Sigmoid colon (tissue), 7 donors: ENCODE measurements around the gene SCAMP3. TPM values are rescaled to one million over a fixed set of nuclear protein-coding genes. Genes with fewer than 3 reads are reported as not detected.

Experiments
- DNase-seq: peaks from one replicate; pipeline ENCODE4 v3.0.0-alpha.2; 2019
- H3K27ac ChIP-seq, 4 donors: fragments of 200-600 bp; sonication (generic); one replicate each; pipeline ENCODE4 v1.5.1; 2016 to 2019; ENCODE audit warnings: mild to moderate bottlenecking in 1 of 4
- H3K27me3 ChIP-seq, 3 donors: fragments of 200-600 bp; sonication (generic); one replicate each; pipeline ENCODE4 v1.5.1; 2019; ENCODE audit warnings: mild to moderate bottlenecking in 1 of 3
- H3K36me3 ChIP-seq, 4 donors: fragments of 200-600 bp; sonication (generic); one replicate each; pipeline ENCODE4 v1.5.1; 2016 to 2019
- H3K4me1 ChIP-seq, 4 donors: fragments of 200-600 bp; sonication (generic); one replicate each; pipeline ENCODE4 v1.5.1; 2017 to 2019
- H3K4me3 ChIP-seq, 4 donors: fragments of 200-600 bp; sonication (generic); one replicate each; pipeline ENCODE4 v1.5.1; 2017 to 2019; ENCODE audit warnings: mild to moderate bottlenecking in 2 of 4, moderate library complexity in 1 of 4
- H3K9me3 ChIP-seq, 4 donors: fragments of 200-600 bp in 3 of 4; sonication (generic) in 3 of 4; one replicate each; pipeline versions ENCODE4 v1.5.1 to v1.6.1; 2013 to 2019
- CTCF ChIP-seq, 4 experiments: fragments of 450-650 bp in 3 of 4; fragments of 200-600 bp in 1 of 4; IDR thresholded peaks; one replicate each; pipeline ENCODE4 v1.5.1; 2016 to 2019; ENCODE audit warnings: antibody characterized with exemption in 4 of 4, mild to moderate bottlenecking in 3 of 4, moderate library complexity in 2 of 4
- EP300 ChIP-seq, 4 donors: sonication (generic); formaldehyde crosslinking; IDR thresholded peaks; one replicate each; pipeline ENCODE4 v1.6.1; 2017; ENCODE audit warnings: antibody characterized with exemption in 4 of 4
- POLR2A ChIP-seq, 2 donors: fragments of 450-650 bp; IDR thresholded peaks; one replicate each; pipeline ENCODE4 v1.6.1; 2016; ENCODE audit warnings: antibody characterized with exemption in 2 of 2, mild to moderate bottlenecking in 2 of 2, moderate library complexity in 2 of 2
- POLR2AphosphoS5 ChIP-seq, 4 donors: sonication (generic); formaldehyde crosslinking; IDR thresholded peaks; one replicate each; pipeline ENCODE4 v1.6.1; 2017; ENCODE audit warnings: antibody characterized with exemption in 4 of 4
- WGBS, 2 donors: extraction: QIAGEN DNeasy Blood & Tissue Kit; methylation state at CpG; one replicate each; pipeline ENCODE4 v1.1.7; 2013; 5-methylcytosine and 5-hydroxymethylcytosine counted together
- intact Hi-C: fragments of 100-400 bp; cut with DNase I; formaldehyde crosslinking; loops from one replicate; pipeline ENCODE4 v1.15.1; 2023
- polyA plus RNA-seq, 3 donors: library from polyadenylated mRNA; stranded (reverse); fragments of 200-250 nt; gene quantifications; one replicate each; pipeline ENCODE4 v1.2.3, GENCODE V29; 2013
- total RNA-seq, 4 donors: library from RNA; depleted of rRNA; stranded (reverse); fragments of >200 nt; gene quantifications; one replicate each; pipeline ENCODE4 v1.1.0, GENCODE V29; 2016
- donor health status: healthy with polysubstance abuse.
- donor health status: Bipolar disorder and iron deficiency.
- donor health status: healthy.

The SCAMP3 gene
- total and polyA plus RNA-seq, 7 donors, result 11.6 to 56.4 (median 34.6) TPM

DNA sequence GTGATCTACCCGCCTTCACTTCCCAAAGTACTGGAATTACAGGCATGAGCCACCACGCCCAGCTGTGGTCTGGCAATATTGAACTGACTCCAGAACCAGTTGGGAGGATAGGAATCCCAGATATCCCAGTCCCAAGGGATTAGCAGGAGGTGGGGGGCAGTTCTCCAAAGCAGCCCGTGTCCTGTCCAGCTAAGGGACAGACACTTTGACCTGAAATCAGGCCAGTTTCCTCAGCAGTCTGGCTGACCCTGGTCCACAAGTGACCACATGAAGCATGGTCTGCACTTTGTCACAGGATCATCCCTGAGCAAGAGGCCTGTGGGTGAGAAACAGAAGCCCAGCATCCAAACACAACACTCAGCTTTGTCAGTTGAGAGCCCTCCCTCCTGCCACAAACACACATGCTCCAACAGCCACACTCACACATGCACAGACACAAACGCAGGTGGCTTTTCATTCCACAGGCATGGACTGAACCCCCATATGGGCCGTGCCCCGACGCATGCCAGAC, 43.8 kb upstream of the SCAMP3 start:
- H3K27ac ChIP-seq, result no peak overlapping the region
- no peak overlapping the region for H3K4me3 ChIP-seq
- intact Hi-C loops, result loop anchor here (2.0 kb wide), 1 partner anchor 27 kb away; no protein-coding TSS in a partner anchor

DNA sequence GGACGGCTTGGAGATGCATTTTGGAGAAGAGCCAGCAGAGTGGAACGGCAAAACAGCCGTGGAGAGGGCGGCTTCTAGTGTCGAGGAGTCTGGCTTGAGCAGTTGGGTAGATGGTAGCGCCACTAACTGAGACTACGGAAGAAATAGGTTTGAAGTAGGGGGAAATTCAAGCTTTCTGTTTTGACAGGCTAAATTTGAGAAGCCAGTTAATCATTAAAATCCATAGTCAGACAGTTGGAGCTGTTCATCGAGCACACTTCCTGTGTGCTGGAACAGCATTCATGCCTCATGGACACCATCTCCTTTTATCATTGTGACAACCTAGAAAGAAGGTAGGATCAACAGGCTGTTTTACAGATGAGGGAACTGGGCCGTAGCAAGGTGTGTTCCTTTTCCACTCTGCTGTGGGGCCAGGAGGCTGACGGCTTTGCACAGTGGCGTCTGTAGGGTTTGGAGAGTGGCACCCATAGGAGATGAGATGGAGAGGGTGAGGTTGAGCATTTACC, 42.5 kb upstream of the SCAMP3 start:
- Histone ChIP-seq H3K4me3 (no peak overlapping the region), H3K36me3 (no peaks in the 10 kb centered on the region), H3K27ac (no peak overlapping the region), H3K27me3 (no peaks in the 10 kb centered on the region), H3K9me3 (no peaks in the 10 kb centered on the region), H3K4me1 (peaks cover 0 to 16% (median 9%) of the 10 kb centered on the region in 4 donors)
- DNase-seq, result no peak
- TF ChIP-seq POLR2A (IDR thresholded peaks at IDR 0.05), result no peak
- TF ChIP-seq CTCF (IDR thresholded peaks at IDR 0.05), result no peak
- no peak for TF ChIP-seq EP300 (IDR thresholded peaks at IDR 0.05)
- TF ChIP-seq POLR2AphosphoS5 (IDR thresholded peaks at IDR 0.05), result no peak
- intact Hi-C loops, result no loop called here
- 29 to 71% methylated on average over 11 of the region's 11 CpGs for WGBS, 2 donors

More for the DNA sequence above, 43.8 kb upstream of the SCAMP3 start:
- Histone ChIP-seq H3K4me1 (peaks cover 0 to 25% (median 19%) of the 10 kb centered on the region in 4 donors), H3K9me3 (no peaks in the 10 kb centered on the region), H3K36me3 (peaks cover 0 to 4% (median 0%) of the 10 kb centered on the region in 4 donors), H3K27me3 (no peaks in the 10 kb centered on the region)
- TF ChIP-seq POLR2A (IDR thresholded peaks at IDR 0.05) (no peak), CTCF (IDR thresholded peaks at IDR 0.05) (no peak), POLR2AphosphoS5 (IDR thresholded peaks at IDR 0.05) (no peak), EP300 (IDR thresholded peaks at IDR 0.05) (no peak)
- 73 to 80% methylated on average over 7 of the region's 7 CpGs for WGBS, 2 donors
- no peak for DNase-seq

GRCh38 chr1:155301342-155301841, 39.2 kb upstream of the SCAMP3 start, which contains the start of gene PKLR:
Gene PKLR, minus strand, starts transcription at chr1:155301438. Its CDS starts 43 bp downstream, at chr1:155301395.
- Histone ChIP-seq H3K27me3 (peaks cover 0 to 13% (median 0%) of the 10 kb centered on the region in 3 donors), H3K4me3 (no peak within 1 kb of the TSS), H3K27ac (no peak within 1 kb of the TSS), H3K36me3 (no peaks in the 10 kb centered on the region), H3K4me1 (no peaks in the 10 kb centered on the region), H3K9me3 (no peaks in the 10 kb centered on the region)
- TF ChIP-seq POLR2AphosphoS5 (IDR thresholded peaks at IDR 0.05), result no peak
- TF ChIP-seq CTCF (IDR thresholded peaks at IDR 0.05), result no peak
- TF ChIP-seq POLR2A (IDR thresholded peaks at IDR 0.05), result no peak
- no peak for TF ChIP-seq EP300 (IDR thresholded peaks at IDR 0.05)
- 94 to 96% methylated on average over 5 of the region's 5 CpGs for WGBS, 2 donors
- intact Hi-C loops, result no loop called here
- no peak for DNase-seq

DNA sequence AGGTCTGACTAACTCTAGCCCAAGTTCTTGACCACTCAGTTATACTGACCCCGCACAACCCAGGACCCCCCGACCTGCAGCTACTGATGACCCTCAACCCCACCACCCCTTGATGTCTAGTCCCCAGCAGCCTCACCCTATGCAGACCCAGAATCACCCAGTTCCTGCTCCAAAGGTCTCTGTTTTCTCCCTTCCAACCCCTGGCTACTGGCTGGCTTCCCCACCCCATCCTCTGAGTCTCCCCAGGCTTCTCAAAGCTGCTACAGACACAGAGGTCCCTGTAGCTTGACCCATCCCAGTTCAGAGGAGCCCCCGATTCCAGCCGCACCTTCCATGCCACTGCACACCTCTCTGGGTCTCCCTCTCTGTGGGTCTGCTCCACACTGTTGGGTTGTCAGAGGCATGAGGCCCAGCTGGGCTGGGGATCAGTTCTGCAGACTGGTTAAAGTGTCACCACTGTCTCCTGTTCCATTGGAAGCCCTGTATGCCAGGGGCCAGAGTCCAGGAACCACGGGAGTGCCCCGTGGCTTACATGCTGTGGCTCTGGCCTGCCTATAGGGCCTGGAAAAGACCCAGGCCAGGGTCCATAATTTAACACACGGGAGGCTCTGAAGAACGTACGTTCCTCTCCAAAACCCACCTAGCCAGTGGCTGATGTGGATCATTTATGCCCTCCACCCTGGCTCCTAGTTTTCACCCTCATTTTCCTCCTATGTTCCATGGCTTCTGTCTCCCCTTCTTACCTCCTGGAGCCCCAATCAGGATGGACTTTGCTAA, 38.6 kb upstream of the SCAMP3 start:
- Histone ChIP-seq H3K9me3 (no peaks in the 10 kb centered on the region), H3K4me3 (no peak overlapping the region), H3K36me3 (no peaks in the 10 kb centered on the region), H3K27ac (no peak overlapping the region), H3K4me1 (no peaks in the 10 kb centered on the region), H3K27me3 (peaks cover 6 to 19% (median 6%) of the 10 kb centered on the region in 3 donors)
- no peak for TF ChIP-seq POLR2AphosphoS5 (IDR thresholded peaks at IDR 0.05)
- TF ChIP-seq EP300 (IDR thresholded peaks at IDR 0.05), result no peak
- TF ChIP-seq POLR2A (IDR thresholded peaks at IDR 0.05), result no peak
- TF ChIP-seq CTCF (IDR thresholded peaks at IDR 0.05), result no peak
- DNase-seq, result no peak
- WGBS, 2 donors, result 54 to 83% methylated on average over 9 of the region's 9 CpGs
- intact Hi-C loops, result no loop called here
